K562 (cell line): ENCODE measurements around the gene PAQR8. TPM values are rescaled to one million over a fixed set of nuclear protein-coding genes. Genes with fewer than 3 reads are reported as not detected.

Source experiments
- CEBPG ChIP-seq, 3 experiments: fragments of 200-800 bp in 1 of 3; sonication (Bioruptor generic) in 1 of 3; sonication (generic) in 1 of 3; formaldehyde crosslinking in 1 of 3; IDR thresholded peaks in 2 of 3; conservative IDR thresholded peaks in 1 of 3; 2 replicates each; pipeline versions ENCODE4 v1.6.1 to v1.8.0; 2016 to 2022; ENCODE audit warnings: missing compliant biosample characterization in 2 of 3, missing genetic modification characterization in 2 of 3, mild to moderate bottlenecking in 1 of 3, missing genetic modification reagents in 1 of 3
- FOXA3 ChIP-seq, 2 experiments: fragments of 450-650 bp in 1 of 2; sonication (generic) in 1 of 2; formaldehyde crosslinking; IDR thresholded peaks in 1 of 2; conservative IDR thresholded peaks in 1 of 2; 2 replicates each; pipeline versions ENCODE4 v1.4.0 to v1.8.0; 2020 to 2022; ENCODE audit warnings: mild to moderate bottlenecking in 2 of 2, missing genetic modification reagents in 1 of 2
- HSF4 ChIP-seq: fragments of 250-450 bp; sonication (Bioruptor Pico); IDR thresholded peaks from 2 replicates; pipeline ENCODE4 v2.1.2; 2022; ENCODE audit warnings: mild to moderate bottlenecking, moderate library complexity, borderline replicate concordance
- IFI16 ChIP-seq: fragments of 250-450 bp; sonication (Bioruptor Pico); IDR thresholded peaks from 2 replicates; pipeline ENCODE4 v2.1.2; 2022; ENCODE audit warnings: mild to moderate bottlenecking, inconsistent platforms
- KDM4B ChIP-seq, 2 experiments: fragments of 450-650 bp in 1 of 2; sonication (generic) in 1 of 2; IDR thresholded peaks; 2 replicates each; pipeline ENCODE4 v1.6.1; 2016 to 2017; ENCODE audit warnings: borderline replicate concordance in 2 of 2, antibody characterized with exemption in 1 of 2, low read depth in 1 of 2, mild to moderate bottlenecking in 1 of 2
- KLF1 ChIP-seq: fragments of 450-650 bp; IDR thresholded peaks from 2 replicates; pipeline ENCODE4 v1.6.1; 2016; ENCODE audit warnings: missing genetic modification characterization, missing compliant biosample characterization
- MYC ChIP-seq, 2 experiments: fragments of 250-450 bp in 1 of 2; sonication (Bioruptor Pico) in 1 of 2; IDR thresholded peaks; 2 replicates each; pipeline versions ENCODE4 v1.5.1 to v1.6.1; 2012 to 2021; ENCODE audit warnings: low read depth in 2 of 2, borderline replicate concordance in 1 of 2, improper control_type of control experiment in 1 of 2, low read length in 1 of 2, mild to moderate bottlenecking in 1 of 2, moderate library complexity in 1 of 2
- PPARD ChIP-seq: fragments of 250-450 bp; sonication (Bioruptor Pico); IDR thresholded peaks from 2 replicates; pipeline ENCODE4 v1.8.0; 2022; ENCODE audit warnings: inconsistent platforms, mild to moderate bottlenecking, moderate library complexity
- RBM14 ChIP-seq: fragments of 200-400 bp; formaldehyde crosslinking; IDR thresholded peaks from 2 replicates; pipeline ENCODE4 v1.6.1; 2018; ENCODE audit warnings: low read depth, mild to moderate bottlenecking, low read length, moderate library complexity, borderline replicate concordance; ENCODE audit not compliant: insufficient read depth
- ZNF444 ChIP-seq: fragments of 250-450 bp; sonication (Bioruptor Pico); IDR thresholded peaks from 2 replicates; pipeline ENCODE4 v1.4.0; 2020; ENCODE audit warnings: mild to moderate bottlenecking, moderate library complexity
- ZNF445 ChIP-seq: fragments of 250-450 bp; sonication (Bioruptor Pico); IDR thresholded peaks from 2 replicates; pipeline ENCODE4 v1.4.0; 2020; ENCODE audit warnings: low read depth, mild to moderate bottlenecking, moderate library complexity
- polyA plus RNA-seq, 8 experiments: library from polyadenylated mRNA; depleted of rRNA in 4 of 8; stranded (reverse) in 5 of 8; unstranded in 3 of 8; fragments of >200 nt; fragmentation: Nextera tagmentation in 2 of 8; fragmentation: Illumina TruSeq in 1 of 8; extraction: Ambion mirVana in 2 of 8; extraction: Trizol in 1 of 8; gene quantifications; 2 replicates each; pipeline versions ENCODE4 v1.2.1 to v1.2.3, GENCODE V29; 2011 to 2014; ENCODE audit warnings: inconsistent platforms in 1 of 8, missing spikeins in 1 of 8
- total RNA-seq, 7 experiments: library from RNA; depleted of rRNA in 6 of 7; stranded (reverse); fragments of >200 nt in 6 of 7; fragmentation: Illumina TruSeq in 2 of 7; extraction: Trizol in 2 of 7; gene quantifications; 2 replicates each; pipeline versions ENCODE4 v1.2.1 to v1.2.3, GENCODE V29; 2011 to 2021; ENCODE audit warnings: low replicate concordance in 1 of 7
- TF ChIP-seq, protein P1 (sequence below): fragments of 450-650 bp; IDR thresholded peaks from 2 replicates; pipeline ENCODE4 v1.6.1; 2016; ENCODE audit warnings: low read depth
- TF ChIP-seq, protein P2 (sequence below): fragments of 250-450 bp; sonication (Bioruptor Pico); IDR thresholded peaks from 2 replicates; pipeline ENCODE4 v1.5.0; 2020; ENCODE audit warnings: mild to moderate bottlenecking
- TF ChIP-seq, protein P3 (sequence below): sonication (generic); formaldehyde crosslinking; IDR thresholded peaks from 2 replicates; pipeline ENCODE4 v1.8.1; 2023; ENCODE audit warnings: mild to moderate bottlenecking, missing genetic modification reagents

PAQR8 gene
- total and polyA plus RNA-seq, 9 of the 15 experiments (the other 6 are each of a cell fraction or from before 2014, with no cell fraction given), result 1.4 to 10.2 (median 3.5) TPM

DNA sequence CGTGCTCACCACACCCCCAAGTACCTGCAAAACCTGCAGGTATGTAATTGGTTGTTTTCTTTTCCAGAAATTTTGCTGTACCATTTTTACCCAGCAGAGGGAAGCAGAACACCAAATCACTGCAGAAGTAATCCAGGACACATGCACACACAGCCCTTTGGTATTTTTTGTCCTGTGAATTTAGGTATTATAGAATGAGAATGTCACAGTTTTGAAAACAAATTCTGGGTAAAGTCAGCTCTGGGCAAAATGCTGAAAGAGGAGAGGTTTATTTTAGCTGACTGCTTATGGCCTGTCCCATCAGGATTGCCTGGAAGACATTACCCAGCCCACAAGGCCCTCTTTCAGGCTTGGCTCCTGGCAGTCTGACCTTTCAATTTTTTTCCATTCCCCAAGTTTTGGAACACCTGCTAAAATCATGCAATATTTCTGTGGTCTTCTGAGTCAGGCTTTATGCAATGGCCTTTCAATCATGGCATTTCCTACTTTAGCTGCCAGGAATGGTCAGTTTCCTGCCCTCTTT, 54.7 kb downstream of the PAQR8 start (continued):
- TF ChIP-seq, protein P1, sequence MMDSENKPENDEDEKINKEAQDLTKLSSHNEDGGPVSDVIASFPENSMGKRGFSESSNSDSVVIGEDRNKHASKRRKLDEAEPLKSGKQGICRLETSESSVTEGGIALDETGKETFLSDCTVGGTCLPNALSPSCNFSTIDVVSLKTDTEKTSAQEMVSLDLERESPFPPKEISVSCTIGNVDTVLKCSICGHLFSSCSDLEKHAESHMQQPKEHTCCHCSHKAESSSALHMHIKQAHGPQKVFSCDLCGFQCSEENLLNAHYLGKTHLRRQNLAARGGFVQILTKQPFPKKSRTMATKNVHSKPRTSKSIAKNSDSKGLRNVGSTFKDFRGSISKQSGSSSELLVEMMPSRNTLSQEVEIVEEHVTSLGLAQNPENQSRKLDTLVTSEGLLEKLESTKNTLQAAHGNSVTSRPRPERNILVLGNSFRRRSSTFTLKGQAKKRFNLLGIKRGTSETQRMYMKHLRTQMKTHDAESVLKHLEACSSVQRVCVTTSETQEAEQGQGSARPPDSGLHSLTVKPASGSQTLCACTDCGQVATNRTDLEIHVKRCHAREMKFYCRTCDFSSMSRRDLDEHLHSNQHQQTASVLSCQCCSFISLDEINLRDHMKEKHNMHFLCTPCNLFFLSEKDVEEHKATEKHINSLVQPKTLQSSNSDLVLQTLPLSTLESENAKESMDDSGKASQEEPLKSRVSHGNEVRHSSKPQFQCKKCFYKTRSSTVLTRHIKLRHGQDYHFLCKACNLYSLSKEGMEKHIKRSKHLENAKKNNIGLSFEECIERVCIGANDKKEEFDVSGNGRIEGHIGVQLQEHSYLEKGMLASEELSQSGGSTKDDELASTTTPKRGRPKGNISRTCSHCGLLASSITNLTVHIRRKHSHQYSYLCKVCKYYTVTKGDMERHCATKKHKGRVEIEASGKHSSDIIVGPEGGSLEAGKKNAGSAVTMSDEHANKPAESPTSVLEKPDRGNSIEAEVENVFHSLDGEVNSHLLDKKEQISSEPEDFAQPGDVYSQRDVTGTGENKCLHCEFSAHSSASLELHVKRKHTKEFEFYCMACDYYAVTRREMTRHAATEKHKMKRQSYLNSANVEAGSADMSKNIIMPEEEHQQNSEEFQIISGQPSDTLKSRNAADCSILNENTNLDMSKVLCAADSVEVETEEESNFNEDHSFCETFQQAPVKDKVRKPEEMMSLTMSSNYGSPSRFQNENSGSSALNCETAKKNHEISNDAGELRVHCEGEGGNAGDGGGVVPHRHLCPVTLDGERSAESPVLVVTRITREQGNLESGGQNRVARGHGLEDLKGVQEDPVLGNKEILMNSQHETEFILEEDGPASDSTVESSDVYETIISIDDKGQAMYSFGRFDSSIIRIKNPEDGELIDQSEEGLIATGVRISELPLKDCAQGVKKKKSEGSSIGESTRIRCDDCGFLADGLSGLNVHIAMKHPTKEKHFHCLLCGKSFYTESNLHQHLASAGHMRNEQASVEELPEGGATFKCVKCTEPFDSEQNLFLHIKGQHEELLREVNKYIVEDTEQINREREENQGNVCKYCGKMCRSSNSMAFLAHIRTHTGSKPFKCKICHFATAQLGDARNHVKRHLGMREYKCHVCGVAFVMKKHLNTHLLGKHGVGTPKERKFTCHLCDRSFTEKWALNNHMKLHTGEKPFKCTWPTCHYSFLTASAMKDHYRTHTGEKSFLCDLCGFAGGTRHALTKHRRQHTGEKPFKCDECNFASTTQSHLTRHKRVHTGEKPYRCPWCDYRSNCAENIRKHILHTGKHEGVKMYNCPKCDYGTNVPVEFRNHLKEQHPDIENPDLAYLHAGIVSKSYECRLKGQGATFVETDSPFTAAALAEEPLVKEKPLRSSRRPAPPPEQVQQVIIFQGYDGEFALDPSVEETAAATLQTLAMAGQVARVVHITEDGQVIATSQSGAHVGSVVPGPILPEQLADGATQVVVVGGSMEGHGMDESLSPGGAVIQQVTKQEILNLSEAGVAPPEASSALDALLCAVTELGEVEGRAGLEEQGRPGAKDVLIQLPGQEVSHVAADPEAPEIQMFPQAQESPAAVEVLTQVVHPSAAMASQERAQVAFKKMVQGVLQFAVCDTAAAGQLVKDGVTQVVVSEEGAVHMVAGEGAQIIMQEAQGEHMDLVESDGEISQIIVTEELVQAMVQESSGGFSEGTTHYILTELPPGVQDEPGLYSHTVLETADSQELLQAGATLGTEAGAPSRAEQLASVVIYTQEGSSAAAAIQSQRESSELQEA, result no peak
- TF ChIP-seq MYC (IDR thresholded peaks at IDR 0.05; ENCODE audit: low read depth, low read length), result peak; percentile 67
- no peak for TF ChIP-seq MYC (CRISPR knock-in tag; IDR thresholded peaks at IDR 0.05; ENCODE audit: borderline replicate concordance, low read depth)
- TF ChIP-seq HSF4 (CRISPR knock-in tag), result no peak
- TF ChIP-seq ZNF445, result no peak
- TF ChIP-seq KDM4B (IDR thresholded peaks at IDR 0.05; ENCODE audit: borderline replicate concordance in 2 of 2, low read depth in 1 of 2), result no peak
- no peak for TF ChIP-seq FOXA3 (CRISPR knock-in tag; conservative IDR thresholded peaks at IDR 0.05 in 1 of 2, IDR thresholded peaks at IDR 0.05 in 1 of 2)
- TF ChIP-seq RBM14, result no peak
- no peak for TF ChIP-seq ZNF444 (CRISPR knock-in tag)
- no peak for TF ChIP-seq PPARD (CRISPR knock-in tag)
- no peak for TF ChIP-seq CEBPG (CRISPR knock-in tag; IDR thresholded peaks at IDR 0.05)
- no peak for TF ChIP-seq CEBPG (tag; conservative IDR thresholded peaks at IDR 0.05 in 1 of 2, IDR thresholded peaks at IDR 0.05 in 1 of 2)
- TF ChIP-seq, protein P2, sequence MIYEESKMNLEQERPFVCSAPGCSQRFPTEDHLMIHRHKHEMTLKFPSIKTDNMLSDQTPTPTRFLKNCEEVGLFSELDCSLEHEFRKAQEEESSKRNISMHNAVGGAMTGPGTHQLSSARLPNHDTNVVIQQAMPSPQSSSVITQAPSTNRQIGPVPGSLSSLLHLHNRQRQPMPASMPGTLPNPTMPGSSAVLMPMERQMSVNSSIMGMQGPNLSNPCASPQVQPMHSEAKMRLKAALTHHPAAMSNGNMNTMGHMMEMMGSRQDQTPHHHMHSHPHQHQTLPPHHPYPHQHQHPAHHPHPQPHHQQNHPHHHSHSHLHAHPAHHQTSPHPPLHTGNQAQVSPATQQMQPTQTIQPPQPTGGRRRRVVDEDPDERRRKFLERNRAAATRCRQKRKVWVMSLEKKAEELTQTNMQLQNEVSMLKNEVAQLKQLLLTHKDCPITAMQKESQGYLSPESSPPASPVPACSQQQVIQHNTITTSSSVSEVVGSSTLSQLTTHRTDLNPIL (CRISPR knock-in tag), result no peak
- no peak for TF ChIP-seq KLF1 (tag)
- TF ChIP-seq IFI16 (CRISPR knock-in tag), result no peak
- TF ChIP-seq, protein P3, sequence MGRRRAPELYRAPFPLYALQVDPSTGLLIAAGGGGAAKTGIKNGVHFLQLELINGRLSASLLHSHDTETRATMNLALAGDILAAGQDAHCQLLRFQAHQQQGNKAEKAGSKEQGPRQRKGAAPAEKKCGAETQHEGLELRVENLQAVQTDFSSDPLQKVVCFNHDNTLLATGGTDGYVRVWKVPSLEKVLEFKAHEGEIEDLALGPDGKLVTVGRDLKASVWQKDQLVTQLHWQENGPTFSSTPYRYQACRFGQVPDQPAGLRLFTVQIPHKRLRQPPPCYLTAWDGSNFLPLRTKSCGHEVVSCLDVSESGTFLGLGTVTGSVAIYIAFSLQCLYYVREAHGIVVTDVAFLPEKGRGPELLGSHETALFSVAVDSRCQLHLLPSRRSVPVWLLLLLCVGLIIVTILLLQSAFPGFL, result no peak
